HG03064 (cell line): ENCODE data around the gene ANKS3.

ENCODE experiments used
- ATAC-seq: cut with Tn5 transposase; IDR thresholded peaks from one replicate; pipeline ENCODE4 v1.9.1; 2021; ENCODE audit warnings: low read depth; ENCODE audit not compliant: unreplicated experiment

ANKS3 gene

GRCh38 chr16:4696905-4697847 lies 36.9 kb downstream of the ANKS3 start:
- no peak for ATAC-seq

DNA sequence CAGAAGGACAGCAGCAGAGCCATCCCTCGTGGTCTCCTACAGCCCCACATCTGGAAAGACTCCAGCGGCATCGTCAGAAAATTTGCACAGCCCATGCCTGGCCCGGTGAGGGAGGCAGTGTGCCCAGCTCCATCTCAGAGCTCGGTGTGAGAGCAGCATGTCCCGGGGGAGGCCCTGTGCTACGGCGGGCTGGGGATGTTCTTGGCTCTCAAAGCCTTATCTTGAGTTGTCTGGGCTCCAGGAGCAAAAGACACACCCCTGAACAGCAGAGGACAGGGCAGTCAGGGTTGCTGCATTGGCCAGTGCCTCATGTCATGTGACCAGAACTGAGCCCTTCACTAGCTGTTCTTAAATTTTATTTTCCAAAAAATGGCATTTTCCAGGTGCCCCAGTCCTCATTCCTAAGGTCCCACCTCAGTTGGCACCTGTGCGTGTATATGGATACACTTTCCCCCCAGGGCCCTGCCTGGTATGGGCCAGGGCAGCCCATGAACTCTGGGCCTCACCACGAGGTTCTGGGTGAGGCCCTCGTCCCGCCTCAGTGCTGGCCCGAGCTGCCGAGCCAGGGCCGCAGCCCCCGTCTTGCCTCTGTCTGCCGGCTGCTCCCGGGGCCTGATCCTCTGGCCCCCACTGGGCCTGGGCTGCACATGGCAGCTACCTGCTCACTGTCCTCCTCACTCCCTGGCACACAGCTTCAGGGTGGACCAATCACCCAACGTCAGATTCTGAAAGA lies 37.7 kb downstream of the ANKS3 start:
- ATAC-seq: no peak

DNA sequence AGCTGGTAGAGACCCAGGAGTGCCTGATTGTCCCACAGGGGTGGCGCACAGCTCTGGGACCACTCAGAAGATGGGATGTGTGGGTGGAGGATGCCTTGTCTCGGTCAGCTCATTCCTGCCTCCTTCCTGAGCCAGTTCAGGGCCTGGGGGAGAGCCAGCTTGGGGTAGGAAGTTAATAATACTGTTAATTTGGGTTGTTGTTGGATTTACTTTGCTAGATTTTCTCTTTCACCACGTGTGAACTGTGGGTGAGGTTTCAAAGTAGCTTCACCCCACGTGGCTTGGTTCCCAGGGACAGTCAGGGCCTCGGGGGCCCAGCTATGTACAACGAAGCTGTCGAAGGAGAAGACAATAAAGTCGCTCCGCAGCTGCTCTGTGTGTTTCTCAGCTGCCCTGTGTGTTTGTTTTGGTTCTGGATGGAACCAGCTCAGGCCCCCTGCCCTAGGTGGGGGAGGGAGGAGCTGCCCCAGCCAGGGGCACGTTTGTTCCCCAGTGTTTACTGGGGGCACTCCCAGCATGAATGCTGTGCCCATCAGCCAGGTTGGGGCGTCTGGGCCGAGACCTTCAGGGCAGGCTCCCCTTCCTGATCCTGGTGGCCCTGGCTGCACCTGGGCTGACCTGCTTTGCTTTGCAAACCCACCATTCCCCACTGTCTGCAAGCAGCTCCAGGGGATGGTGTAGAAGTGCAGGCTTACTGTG lies 38.4 kb downstream of the ANKS3 start:
- no peak for ATAC-seq

DNA sequence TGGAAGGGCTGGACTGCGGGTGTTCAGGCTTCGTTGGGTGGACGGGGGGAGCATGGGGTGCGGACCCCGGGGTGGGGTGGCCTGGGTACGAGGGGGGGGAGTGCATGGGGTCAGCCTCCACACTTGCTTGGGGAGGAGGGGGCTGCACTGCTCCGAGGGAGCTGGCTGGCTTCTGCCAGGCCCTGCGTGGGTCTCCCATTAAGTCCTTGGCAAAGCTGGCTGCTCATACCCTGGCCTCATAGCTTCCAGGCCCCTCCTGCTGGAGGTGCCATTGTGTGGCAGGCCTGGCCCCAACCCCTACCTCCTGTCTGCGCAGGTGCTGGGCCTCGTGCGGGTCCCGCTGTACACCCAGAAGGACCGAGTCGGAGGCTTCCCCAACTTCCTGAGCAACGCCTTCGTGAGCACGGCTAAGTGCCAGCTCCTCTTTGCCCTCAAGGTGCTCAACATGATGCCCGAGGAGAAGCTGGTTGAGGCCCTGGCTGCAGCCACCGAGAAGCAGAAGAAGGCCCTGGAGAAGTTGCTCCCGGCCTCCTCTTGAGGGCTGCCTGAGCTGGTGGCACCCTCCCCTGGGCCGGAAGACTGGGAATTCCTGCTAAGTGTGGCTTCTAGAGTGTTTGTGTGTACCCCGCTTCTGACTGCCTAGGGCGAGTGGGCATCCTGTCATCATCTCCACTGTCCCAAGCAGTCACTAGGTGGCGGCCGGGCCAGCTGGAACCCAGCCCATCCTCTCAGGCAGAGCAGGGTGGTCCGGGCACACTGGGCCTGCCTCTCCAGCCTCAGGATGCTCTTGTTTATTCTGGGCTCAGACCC lies 39.2 kb downstream of the ANKS3 start:
- no peak for ATAC-seq

- ATAC-seq: no peak
Observed at GRCh38 chr16:4693956-4694641, 40.0 kb downstream of the ANKS3 start.

GRCh38 chr16:4693296-4693955 lies 40.6 kb downstream of the ANKS3 start, which contains the start of gene NUDT16L1:
NUDT16L1 (plus strand) TSS chr16:4693562; CDS start chr16:4693727, 165 bp downstream.
- peak; percentile 88 for ATAC-seq

- ATAC-seq: peak; percentile 4
Observed at GRCh38 chr16:4692460-4693295, 41.4 kb downstream of the ANKS3 start.

GRCh38 chr16:4691666-4692412 lies 42.2 kb downstream of the ANKS3 start:
- no peak for ATAC-seq

GRCh38 chr16:4690946-4691665 lies 43.0 kb downstream of the ANKS3 start:
- no peak for ATAC-seq

DNA sequence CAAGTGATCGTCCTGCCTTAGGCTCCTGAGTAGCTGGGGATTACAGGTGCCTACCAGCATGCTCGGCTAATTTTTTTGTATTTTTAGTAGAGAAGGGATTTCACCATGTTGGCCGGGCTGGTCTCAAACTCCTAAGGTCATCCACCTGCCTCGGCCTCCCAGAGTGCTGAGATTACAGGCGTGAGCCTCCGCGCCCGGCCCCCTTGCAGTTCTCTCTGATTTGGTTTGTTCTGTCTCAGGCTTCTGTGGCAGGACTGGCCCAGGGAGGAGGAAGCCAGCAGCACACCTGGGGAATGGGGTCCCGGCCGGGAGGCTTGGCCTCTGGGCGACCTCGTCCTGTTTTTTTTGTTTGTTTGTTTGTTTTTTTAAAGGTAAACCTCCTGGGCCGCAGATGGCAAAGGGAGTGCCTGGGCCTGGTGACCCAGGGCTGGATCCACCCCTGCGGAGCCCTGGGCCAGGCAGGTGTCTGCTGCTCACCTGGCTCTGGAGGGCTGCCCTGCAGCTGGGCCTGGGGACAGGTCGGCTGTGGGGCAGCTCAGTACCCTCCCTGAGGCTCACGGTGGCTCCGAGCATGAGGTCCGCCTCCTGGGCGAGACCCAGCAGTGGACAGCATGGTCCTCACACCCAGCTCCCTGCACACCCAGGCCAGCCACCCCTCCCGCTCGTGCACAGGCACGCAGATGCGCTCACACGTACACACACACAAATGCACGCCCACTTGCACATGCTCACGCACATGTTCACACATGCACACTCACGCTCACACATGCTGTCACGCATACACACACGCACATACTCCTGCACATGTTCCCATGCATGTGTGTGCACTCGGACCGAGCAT lies 44.0 kb downstream of the ANKS3 start:
- ATAC-seq: no peak

GRCh38 chr16:4689091-4689671 lies 44.9 kb downstream of the ANKS3 start:
- ATAC-seq: no peak

DNA sequence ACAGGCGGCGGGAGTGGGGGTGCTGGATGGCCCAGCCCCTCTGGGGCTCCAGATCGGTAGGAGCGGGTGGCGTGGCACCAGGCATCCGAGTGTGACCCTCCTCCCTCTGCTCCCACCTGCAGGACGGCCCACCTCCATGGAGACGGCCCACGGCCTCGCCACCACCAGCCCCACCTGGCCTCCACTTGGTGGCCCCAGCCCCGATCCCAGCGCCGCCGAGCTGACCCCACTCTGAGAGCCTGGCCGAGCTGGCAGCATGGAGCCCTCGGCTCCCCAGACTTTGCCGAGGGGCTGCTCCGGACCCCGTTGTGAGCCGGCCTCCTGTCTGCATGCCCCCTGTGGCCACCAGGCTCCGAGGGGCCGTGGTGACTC lies 45.4 kb downstream of the ANKS3 start:
- no peak for ATAC-seq

DNA sequence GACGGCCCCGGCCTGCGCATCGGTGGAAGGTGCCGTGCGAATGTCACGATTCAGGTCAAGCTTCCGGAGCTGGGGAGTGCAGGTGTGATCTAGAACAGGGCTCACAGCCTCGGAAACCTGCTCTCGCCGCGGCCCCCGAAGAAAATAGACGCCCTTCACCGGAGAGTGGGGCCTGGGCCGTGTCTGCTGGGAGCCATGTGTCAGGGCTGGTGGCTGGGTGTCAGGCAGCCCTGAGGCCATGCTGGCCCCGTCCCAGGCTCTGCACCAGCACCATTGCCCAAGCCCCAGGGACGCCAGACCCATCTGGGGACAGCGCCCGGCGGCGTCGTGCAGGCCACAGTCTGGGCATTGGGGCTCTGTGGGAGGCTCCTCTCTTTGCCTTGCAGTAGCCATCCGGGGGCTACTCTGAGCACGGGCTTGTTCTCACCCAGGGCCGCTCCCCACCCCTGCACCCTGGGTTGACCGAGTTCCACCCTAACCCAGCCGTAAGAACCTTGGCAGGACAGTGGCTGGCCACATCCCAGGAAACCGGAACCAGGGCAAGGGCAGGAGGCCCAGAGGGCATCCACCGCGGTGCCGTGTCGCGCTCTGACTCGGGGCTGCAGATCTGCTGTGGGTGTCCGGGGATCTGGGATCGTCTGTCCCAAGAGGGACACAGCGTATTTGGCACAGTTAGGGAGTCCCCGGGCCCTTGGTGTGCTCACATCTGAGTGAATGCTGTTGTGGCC lies 46.0 kb downstream of the ANKS3 start:
- no peak for ATAC-seq

GRCh38 chr16:4687416-4687815 lies 46.7 kb downstream of the ANKS3 start:
- no peak for ATAC-seq
